NCI-H2081 (cell line): Measurements from ENCODE around the gene SERP2.

ENCODE experiments used
- DNase-seq, 2 experiments: peaks; one replicate each; lab custom pipeline; 2025; lab: John Stamatoyannopoulos, UW

The SERP2 gene

DNA sequence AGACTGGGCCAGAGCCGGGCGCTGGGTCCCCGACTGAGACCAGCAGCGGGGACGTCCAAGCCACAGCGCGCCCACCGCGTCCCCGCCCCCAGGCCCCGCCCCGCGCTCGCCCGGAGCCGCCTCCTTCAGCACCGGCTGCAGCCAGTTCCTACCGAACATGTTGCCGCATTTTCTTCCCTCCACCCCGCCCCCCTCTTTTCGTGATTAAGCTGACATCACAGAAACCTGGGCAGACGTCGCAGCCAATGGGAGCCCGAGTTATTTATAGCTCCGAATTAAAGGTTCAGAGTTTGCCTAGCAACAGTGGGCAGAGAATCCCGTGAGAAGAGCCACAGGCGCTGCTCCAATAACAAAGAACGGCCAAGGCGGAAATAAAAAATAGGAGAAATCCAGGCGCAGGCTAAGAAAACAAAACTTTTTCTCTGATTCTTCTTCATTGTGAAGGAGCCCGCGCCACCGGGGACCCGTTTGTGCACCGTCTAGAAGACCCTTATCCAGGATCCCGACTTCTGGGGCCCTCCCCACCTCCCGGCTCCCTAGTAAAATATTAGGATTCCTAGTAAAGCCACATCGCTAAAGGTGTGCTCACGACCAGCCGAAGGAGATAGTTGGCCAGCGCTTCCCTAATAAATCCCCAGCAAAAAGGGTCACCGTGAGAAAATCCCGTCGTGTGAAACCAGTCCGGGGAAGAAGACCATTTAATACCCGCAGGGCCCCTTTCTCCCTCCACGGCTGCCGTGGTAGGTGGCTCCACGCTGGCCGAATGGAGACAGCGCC, 61.7 kb downstream of the SERP2 start:
- peak; percentile 97 to 98 for DNase-seq

DNA sequence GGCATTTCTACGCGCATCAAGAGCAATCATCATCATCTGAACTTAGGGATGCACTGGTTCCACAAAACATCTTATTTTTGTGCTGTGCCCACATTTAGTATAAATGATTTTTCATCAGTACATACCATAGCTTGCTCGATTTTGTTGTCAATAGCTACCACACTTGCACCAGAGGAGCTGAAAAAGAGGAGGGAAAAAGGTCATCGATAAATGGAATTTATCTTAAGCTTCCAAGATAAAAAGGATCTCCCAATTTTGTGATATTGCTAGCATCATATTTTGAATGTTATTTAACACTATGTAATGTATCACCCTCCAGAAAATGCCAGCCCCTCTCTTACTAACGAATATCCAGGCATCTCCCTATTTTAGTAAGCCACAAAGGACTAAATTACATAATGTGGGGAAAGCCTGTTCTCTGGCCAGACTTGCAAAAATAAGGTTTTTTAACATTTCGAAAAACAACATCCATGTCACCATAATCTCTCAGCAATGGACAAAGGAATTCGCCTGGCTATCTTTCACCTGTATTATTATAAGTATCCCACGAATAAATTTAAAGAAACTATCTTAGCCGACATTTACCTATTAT, 62.4 kb downstream of the SERP2 start:
- DNase-seq = no peak

DNA sequence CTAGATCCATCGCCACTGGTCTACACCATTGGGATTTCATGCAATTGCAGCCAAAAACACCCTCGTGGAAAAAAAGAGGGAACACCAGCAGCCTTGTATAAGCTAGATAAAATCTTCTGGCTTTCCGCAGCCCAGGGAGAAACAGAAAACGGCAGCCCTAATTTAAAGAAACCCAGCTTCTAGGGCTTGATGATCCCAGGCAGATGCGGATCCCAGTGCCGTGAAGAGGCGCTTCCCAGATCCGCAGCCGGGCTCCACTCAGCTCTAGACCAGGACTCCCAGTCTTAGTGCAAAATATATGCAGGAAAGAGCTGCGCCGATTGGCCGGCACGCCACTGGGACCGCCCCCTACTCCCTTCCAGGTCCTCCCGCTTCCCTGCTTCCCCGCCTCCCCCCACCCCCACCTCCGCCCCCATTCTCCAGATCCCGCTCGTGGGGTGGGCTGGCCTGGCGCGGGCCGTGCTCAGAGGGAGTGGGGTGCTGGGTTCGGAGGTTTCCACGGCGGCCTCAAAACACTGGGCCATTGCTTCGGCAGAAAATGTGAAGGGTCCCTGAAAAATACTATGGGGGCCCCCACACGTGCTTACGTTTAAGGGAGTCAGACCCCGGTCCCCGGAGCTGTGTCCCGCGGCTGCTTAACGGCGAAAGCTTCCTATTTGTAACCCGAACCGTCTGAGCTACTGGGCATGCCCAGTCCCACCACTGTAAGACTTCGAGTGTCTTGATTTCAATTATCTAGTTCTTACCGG, 63.1 kb downstream of the SERP2 start:
- DNase-seq = peak; percentile 91 to 93

DNA sequence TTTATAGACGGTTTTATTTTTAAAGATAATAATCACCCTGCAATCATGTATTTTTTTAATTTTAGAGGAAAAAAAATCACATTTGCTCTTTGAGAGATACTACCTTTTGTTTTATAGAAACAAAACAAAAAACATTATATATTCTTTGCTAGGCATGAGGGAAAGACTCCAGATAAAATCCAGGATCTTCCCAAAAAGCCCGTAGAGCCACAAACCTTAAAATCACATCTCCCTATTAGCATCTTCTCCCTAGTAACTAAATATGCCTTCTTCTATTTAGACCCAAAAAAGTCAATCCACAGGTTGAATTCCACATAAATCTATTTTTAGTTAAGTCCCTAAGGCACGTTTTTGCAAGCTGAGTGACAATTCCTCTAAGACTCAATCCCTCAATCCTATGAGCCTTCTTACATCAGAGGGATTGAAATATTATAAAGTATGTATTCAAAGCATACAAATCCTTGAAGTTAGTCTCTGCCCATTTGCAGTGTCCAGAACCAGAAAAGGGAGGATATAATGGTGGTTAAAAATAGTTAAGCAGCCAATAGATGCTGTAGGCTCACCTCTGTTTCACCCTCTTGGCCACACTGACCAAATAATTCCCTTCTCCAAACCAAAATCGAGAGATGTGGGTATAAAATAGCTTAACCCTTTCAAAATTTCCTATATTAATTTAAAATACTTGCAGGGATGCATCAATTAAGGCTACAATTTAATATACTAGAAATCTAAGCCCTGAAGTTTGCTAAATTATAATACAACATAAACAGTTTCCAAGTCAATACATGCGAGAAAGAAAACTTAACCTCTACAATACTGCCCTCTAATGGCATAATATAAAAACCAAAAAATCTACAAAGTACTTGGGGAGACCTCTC, 64.0 kb downstream of the SERP2 start:
- DNase-seq = peak; percentile 28 to 63

DNA sequence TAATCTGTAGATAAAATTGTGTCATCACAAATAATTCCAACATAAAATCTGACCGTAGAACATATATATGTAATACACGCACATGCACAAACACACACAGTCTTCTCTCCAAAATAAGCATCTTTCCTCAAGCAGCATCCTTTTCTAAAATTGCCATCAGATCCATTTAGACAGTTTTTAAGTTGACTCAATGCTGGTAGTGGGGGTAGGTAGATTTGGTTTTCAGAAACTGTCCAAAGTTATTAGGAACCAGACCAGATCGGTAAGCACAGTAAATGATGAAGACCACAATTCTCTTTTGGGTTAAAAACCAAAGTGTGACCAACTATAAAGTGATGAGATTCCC, 64.6 kb downstream of the SERP2 start:
- DNase-seq = no peak

DNA sequence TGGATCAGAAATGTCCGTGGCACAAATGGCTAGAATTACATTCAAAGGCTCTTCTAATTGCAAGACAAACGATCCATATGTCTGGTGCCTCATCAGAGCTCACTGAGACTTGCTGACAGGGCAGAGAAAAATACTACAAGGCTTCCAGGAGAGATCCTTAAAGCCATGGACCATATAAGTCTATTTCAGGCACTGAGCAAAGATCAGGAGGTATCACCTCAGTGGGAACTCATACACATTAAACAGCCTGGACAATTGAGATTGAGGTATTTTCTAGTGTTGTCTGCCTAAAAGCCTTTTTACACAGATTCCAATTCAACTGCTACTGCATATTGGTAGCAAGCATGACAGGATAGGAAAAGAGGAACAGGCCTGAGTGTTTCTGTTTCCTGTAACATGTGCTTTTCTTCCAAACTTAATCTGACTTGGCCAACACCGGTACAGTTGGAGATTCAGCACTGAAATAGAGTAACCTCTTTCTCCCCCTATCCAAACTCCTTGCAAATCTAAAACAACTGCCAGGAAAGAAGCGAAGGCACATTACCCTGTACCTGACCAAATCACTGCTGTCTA, 65.9 kb downstream of the SERP2 start:
- DNase-seq = peak in 1 of 2 experiments; percentile 16

DNA sequence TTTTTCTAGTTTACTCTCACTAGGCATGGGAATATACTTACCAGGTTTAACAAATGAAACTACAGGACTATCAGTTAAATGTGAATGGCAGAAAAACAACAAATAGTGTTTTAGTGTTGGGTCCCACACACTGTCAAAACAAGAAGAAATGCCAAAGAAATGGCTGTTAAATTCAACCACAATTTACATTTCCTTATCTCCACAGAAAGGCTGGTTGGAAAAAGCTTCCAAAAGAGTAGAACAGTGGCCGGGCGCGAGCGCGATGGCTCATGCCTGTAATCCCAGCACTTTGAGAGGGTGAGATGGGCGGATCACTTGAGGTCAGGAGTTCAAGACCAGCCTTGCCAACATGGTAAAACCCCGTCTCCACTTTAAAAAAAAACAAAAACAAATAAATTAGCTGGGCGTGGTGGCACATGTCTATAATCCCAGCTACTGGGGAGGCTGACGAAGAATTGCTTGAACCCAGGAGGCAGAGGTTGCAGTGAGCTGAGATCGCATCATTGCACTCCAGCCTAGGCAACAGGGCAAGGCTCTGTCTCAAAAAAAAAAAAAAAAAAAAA, 66.5 kb downstream of the SERP2 start:
- no peak for DNase-seq
